ENCODE measurements around the gene PICALM.

The PICALM gene

DNA sequence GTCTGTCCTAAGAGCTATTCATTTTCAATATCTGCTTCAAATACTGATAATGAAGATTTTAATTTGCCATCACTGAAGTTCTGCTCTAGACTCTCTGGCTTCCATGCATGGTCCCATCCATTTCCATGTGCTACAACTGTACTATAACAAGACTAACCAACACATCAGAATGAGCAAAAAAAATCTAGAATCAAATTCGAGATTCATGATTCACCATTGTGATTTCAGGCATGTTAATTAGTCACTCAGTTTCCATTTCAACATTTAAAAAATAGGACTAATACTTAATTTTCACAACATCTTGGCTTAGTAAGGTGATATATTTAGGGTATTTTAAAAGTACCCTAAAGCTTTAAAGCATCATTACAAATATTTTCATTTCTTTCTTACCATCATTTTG, 22.8 kb downstream of the PICALM start:
- DNase-seq, result no peak

DNA sequence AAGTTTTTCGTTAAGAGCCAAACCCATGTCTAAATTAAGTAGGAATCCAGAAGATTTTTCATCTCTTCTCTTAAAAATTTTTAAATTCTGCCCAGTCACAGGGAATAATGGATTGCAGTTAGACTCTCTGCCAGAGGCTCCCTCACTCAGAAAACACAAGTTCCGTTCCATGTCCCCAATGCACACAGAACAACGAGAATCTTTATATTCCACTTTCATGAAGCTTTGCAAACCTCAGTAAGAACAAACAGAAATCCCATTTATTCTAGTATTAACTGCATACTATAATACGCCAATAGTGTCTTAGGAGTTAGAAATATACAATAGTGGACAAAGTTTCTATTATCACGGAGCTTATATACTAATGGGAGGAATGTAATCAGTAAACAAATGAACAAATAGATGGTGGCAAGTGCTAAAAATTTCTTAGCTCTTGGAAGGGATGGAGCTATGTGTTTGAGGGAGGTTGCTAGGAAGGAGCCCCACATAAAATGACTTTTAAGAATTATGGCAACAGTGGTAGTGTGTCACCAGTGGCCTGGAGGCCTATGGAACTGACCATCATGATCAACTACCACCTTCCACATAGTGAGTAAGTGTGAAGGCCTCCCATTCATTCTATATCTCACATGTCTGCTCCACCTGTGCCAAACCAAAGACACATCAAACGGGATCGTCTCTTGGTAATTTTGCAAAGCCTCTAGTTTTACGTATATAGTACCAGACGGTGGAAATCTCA, 24.9 kb downstream of the PICALM start:
- no peak for DNase-seq

DNA sequence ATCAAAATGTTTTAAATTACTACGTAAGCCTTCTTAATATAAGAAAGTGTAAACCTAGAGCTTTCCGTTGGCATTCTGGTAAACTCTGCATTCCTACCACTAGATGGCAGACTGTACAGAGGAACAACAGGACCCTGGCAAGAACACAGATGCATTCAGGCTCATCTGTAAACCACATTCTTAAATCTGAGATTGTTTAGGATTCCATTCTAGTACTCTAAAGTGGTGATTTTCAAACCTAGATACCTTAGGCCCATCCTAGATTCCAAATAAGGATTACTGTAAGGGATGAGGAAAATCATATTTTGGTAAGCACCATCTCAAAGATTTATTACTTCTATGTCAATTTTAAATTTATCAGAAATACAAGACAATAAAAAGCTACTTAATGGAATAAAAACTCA, 26.9 kb downstream of the PICALM start:
- peak; percentile 28 for DNase-seq

DNA sequence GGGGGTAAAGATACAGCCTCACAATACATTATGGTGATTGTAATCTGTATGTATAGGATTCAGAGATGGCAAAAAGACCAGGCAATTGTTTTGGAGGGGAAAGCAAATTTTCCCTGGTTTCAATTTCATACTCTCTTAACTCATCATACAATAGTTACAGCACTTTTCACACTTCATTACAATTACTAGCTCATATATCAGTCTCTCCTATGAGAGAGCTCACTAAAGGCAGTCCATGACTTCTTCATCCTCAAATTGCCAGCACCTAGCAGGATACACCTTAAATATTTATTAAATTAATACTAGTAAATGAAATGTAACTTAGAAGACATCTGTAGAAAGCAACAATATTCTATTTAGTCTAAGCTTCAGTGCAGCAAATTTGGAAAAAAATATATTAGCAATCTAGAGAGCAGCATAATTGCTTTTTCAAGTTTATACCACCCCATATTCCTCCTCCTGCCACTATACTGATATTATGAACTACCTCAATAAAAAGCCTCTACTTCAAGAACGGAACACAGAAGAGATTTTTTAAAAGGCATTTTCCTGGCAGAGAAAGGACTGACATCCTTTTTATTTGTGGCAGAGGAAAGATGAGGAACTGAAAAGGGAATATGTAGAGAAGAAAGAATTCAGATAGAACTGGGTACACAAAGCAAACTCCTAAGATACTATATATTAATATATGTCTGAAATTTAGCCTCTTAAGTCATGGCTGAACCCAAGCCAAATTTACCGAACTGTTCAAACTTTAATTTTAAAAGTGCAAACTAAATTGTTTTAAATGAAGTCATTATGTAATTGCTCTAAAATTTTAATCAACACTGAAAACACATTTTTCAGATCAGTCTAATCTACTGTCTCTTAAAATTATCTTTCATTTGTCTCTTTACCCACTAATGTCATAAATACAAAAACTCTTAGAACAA, 27.7 kb downstream of the PICALM start:
- DNase-seq, result no peak

DNA sequence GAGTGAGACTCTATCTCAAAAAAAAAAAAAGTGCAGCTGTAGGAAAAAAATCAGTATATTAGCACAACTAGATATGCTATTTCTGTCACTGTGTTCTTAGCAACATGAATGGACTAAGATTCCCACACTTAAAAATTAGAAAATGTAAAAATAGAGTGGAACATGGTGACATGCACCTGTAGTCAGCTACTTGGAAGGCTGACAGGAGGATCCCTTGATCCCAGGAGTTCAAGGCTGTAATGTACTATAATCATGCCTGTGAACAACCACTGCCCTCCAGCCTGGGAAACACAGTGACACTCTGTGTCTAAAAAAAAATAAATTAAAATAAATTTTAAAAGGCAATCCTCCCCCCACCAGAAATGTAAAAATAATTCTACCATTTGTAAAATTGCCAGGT, 29.8 kb downstream of the PICALM start:
- no peak for DNase-seq

DNA sequence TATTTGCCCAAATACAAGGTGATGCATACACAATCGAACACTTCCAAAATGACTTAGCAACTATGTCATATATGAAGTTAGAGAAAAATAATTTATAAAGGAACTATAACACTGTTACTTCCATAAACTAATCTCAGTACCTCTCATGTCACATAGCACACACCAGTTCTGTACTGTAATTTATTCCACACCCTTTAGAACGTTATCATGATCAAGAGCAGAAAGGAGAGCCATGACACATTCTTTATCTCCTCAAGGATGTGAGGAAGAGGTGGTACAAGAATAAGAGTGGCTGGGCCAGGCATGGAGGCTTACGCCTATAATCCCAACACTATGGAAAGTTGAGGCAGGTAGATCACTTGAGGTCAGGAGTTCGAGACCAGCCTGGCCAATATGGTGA, 31.1 kb downstream of the PICALM start:
- no peak for DNase-seq

DNA sequence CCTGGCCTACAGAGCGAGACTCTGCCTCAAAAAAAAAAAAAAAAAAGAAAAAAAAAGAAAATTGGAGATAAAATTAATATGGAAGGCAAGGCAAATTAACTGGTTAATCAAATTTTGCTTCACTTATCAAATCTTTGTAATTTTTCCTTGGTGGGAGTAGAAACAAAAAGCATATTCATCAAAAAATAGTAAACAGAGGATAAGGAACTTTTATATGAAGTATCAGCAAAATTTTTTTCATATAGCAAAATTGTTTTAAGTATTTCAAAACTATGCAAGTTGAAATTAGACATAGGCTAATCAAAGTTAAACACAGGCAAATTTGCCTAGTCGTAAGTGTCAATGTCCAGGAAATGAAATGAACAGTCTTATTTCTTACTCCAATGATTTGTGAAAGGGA, 33.0 kb downstream of the PICALM start:
- no peak for DNase-seq

DNA sequence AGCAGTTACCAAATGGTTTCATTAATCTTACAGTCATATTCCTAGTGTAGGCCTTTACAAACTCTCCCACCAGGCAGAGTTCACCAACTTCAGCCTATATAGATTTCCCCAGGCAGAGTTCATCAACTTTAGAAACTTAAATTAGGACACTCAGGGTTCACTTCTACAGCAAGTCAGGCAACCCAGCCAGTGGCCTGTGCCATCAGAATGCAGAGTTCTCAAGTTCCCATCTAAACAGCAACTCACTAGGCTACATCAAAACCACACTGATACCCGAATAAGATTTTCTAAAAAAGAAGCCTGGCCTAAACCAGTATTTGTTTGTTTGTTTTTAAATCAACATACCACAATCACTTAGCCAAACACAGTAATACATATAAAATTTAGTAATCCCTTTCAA, 33.7 kb downstream of the PICALM start:
- DNase-seq, result no peak

DNA sequence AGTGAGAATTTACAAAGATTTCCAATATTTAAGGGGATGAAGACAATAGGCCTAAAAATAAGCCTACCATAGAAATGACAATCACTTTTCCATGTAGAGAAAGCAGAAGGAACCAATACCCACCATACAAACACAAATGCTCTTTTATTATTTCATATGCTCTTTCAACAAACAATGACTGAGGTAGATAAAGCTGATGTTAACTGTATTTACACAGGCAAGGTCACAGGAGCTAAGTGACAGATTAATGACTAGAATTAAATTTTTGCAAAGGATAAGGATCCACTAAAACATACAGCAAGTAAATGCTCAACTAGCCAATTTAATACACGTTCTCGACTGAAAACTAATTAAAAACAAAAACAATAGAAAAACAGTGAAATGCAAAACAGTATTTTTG, 34.2 kb downstream of the PICALM start:
- no peak for DNase-seq

DNA sequence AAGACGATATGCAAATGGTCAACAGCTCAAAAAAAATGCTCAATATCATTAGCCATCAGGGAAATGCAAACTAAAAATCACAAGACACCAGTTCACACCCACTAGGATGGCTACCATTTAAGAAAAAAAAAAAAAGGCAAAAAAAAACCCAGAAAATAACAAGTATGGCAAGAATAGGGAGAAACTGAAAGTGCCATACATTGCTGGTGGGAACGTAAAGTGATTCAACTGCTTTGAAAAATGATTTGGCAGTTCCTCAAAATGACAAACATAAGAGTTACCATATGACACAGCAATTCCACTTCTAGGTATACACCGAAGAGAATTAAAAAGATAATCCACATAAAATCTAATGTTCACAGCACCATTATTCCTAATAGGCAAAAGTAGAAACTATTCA, 47.5 kb downstream of the PICALM start:
- no peak for DNase-seq

DNA sequence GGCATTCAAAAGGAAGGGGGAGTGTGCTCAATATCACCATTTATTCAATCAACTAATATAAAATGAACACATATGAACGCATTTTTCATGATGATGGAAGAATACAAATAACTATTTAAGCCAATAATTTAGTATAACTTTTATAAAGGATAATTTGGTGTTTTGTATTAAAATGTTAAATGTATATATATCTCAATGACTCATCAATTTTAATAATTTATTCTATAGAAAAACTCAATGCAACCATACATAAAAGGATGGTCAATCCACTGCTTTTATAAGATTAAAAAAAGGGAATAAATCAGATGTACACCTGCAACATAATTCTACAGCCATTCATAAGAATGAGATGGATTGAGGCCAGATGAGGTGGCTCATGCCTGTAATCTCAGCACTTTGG, 50.6 kb downstream of the PICALM start:
- DNase-seq, result no peak

DNA sequence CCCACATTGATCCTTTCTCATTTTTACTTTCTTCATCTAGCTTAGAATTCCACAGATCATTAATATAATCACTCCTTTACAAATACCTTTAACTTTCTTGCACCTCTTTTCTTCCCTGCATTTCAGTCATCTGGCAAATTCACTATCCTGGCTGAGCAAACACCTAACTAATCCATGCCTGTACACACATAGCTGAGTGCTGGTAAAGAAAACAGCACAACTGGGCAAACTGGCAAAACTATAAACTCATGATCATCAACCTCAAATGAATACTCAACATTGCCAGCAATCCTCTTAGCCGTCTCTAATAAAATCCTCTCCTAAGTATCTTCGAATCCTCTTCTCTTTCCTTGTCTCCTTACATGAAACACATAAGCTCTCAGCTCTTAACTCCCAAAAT, 52.4 kb downstream of the PICALM start:
- DNase-seq, result no peak

DNA sequence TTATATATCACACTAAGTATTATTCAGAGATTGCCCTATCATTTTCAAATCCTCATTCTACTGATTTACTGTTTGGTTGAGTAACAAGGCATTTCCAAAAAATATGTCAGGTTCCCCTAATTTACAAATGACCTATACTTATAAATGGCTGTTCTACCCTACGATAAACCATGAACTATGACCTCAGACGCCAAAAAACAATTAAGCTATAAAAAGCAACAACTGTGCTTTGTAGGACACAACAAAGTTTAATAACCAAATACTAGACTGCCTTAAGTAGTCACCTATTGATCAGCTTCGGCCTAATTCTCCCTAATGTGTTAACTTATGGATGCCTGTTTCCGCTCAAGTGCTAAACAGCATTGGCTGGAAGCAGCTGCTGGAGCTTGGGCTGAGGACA, 53.2 kb downstream of the PICALM start:
- no peak for DNase-seq

DNA sequence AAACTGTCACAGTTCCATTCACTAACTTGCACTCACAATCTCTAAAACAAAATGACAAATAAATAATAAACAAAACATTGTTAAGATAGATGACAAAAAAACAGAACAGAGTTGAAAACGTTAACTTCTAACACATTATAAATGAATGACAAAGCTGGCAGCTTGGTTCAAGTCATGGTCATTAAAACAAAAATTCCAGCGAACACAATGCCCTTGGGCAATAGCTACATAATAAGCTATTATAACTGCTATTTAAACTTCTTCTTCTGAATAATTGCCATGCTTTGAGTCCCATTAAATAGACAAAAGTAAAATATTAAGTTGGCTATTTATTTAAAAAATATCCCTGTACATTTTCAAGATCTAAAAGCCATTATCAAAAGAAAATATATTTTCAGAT, 54.7 kb downstream of the PICALM start:
- no peak for DNase-seq

DNA sequence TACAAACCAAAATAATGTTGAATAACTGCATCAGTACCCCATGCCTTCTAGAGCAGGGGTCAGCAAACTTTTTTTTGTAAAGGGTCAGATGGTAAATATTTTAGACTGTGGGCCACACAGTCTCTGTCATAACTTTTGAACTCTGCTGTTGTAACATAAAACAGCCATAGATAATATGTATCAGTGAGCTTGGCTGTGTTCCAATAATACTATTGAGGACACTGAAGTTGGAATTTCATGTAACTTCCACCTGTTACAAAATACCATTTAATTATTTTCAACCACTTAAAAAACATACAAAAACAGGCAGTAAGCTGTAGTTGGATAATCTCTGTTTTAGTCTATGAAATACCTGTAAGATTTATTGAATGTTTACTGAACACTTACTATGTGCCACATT, 55.2 kb downstream of the PICALM start:
- DNase-seq, result no peak

DNA sequence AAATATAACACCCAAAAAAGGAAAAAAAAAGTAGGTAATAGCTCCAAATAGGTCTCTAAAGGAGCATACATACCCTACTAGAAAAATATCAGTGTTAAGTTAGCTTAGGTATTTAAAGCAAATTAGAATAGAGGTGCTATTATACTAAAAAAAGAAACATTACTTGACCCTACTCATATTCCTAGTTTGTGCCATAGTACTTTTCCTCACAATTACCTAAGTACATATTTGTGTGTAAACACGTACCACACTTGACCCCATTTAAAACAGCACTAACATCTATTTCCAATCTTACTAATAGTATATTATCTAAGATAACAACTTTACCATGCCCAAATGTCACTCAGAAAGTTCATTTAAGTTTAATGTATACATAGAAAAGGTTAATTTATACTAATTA, 57.7 kb downstream of the PICALM start:
- no peak for DNase-seq

DNA sequence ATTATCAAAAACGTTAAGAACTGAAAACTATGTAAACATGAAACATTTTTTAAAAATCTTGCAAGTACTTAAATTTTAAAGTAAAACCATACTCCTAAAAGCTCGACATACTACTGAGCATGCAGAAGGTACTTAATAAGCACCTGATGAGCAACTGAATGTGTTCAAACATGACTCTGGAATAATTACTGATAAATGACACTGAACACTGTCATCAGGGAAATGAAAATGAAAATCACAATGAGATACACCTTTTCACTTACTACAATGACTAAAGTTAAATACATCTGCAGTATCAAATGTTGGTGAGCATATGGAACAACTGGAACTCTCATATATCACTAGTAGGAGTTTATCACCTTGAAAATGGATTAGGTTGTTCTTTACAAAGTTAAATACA, 65.2 kb downstream of the PICALM start:
- no peak for DNase-seq

DNA sequence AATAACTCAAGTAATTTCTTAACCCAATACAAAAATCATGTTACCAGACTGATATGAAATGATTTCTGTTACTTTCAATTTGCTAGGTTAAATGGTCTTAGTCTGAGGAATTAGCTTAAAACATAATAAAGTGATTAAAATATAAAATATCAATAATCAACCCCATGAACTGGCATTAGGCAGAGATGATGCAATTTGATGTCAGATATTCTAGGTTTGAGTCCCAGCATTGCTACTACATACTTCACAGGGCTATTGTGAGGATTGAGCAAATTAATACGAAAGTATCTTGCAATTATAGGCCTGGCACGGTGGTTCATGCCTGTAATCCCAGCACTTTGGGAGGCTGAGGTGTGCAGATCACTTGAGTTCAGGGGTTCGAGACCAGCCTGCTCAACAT, 66.5 kb downstream of the PICALM start:
- no peak for DNase-seq

DNA sequence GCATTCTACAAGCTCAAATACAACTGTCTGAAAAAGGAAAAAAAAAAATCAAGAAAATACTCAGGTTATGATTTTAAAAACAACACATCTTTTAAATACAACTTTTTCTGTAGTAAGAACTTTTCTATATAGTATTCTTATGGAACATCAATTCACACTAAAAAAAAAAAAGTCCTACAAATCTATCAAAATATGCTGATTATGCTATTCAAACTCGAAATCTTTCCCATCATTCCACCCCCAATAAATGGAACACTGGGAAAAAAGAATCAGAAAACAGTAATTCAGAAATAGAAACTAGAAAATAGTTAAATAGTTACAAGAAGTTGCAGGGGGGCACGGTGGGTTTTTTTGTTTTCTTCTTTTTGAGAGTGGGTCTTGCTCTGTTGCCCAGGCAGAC, 77.4 kb downstream of the PICALM start:
- no peak for DNase-seq

DNA sequence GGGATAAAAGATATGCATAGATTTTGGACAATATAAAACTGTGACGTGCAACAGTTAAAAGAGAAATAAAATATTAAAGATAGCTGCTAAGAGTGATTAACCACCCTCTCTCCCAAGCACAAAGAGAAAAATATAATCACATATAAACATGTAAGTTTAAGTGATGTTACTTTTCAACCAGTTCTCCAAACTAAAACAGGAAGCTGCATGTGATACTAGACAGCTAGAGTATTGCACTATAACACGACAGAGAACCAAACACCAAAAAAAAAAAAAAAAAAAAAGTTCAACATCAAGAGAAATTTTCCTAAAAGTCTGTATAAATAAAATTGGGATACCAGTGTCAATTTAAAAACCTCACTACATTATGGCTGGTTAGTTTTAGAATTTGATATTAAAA, 79.1 kb downstream of the PICALM start:
- no peak for DNase-seq

DNA sequence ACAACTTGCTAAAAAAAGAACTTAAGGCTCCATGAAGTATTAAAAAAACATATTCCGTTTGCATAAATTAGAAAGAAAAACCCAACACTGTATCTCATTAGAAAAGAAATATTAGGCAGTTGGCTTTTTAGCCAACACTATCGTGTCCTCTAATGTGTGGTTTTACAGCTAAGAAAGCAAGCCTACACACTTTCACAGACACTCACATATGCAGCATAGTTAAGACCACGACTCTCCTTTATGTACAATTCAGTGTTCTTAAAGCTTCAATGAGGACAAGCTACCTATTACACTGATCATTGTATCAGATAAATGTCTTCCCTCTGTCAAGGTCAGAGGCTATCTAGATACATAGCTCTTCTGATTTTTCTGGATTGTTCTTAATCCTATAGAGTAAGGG, 80.1 kb downstream of the PICALM start:
- no peak for DNase-seq

DNA sequence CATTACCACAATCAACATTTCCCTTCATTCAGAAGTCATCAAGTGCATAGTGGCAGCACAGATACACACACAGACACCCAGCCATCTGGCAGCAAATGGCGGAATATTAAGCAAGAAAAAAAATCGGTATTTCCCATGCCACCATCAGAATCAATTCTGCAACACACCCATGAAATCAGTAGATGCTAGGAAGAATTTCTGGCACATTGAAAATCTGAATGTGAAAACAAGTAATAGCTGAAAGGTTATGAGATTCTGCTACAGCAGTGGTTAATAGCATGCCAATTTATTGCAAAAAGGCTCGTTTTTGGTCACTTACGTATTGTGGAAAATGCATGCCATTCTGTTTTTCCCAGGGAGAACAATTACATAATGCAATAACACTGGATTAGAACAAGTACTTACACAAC, 91.1 kb downstream of the PICALM start:
- DNase-seq, result no peak

DNA sequence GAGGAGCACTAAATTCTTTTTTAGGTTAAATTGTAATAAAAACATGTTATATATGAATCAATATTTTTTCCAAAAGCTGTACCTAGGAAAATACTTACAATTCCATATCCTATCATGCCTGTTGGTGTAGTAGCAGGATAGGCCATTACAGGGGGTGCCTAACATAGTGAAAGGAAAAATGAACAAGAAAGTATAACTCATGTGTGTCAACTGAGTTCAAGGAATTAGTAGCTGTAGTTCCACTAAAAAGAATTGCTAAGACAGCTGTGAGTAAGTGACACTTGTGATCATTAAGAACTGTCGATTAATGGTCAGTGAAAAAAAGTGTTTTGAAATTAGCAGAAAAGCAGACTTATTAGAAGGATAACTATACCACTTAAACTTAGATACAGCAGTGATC, 92.4 kb downstream of the PICALM start:
- no peak for DNase-seq

DNA sequence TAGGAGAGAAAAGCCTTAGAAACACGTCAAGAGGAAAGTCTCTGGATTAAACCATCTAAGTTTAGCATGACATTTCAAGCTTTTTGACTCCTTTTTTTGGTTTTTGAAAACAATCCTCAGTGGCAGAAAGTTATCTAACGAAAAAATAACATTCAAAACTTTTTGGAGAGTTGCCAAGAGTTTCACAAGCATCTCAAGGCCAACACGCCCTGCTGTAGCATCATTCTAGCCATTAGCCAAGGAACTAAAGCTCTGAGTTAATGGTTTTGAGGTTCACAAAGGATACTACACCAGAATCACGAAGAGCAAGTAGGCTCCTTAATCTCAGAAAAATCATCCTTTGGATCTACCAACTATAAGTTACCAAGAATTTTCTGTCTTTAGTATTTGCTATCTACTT, 94.8 kb downstream of the PICALM start:
- no peak for DNase-seq

DNA sequence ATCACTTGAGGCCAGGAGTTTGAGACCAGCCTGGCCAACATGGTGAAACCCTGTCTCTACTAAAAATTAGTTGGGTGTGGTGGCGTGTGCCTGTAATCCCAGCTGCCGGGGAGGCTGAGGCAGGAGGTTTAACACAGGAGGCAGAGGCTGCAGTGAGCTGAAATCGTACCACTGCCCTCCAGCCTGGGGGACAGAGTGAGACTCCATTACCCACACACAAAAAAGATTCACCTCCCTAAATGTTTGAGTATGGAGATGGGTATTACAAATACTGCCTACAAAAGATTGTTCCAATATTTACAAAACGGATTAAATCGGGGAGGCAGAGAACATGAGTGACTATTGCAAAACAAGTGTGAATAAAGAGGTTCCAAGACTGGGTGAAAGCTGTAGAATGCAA, 98.3 kb downstream of the PICALM start:
- DNase-seq, result no peak

Data from NCI-H524 treated with DMSO at 0.1 percent for 48 hours (cell line).